GM10248 (cell line): ENCODE data around the gene BNIPL.

ENCODE experiments used
- CTCF ChIA-PET: fragments of 300-600 bp; sonication (Branson Sonifier 250); formaldehyde crosslinking; extraction: SDS; loops from one replicate; lab custom pipeline; 2021; ENCODE audit warnings: antibody characterized with exemption; lab: Yijun Ruan, JAX
- POLR2A ChIA-PET: fragments of 350-650 bp; sonication (Branson Sonifier 250); formaldehyde crosslinking; extraction: SDS; loops from one replicate; lab custom pipeline; 2020; ENCODE audit warnings: antibody characterized with exemption; lab: Yijun Ruan, JAX
- DNase-seq: peaks from one replicate; pipeline ENCODE4 v3.0.0; 2012; ENCODE audit errors: extremely low spot score
- TF ChIP-seq, protein P1 (sequence below): IDR thresholded peaks from 2 replicates; pipeline ENCODE4 v1.5.1; 2012; ENCODE audit warnings: mild to moderate bottlenecking, low read depth; ENCODE audit errors: extremely low read depth, missing control alignments, control extremely low read depth

The BNIPL gene

DNA sequence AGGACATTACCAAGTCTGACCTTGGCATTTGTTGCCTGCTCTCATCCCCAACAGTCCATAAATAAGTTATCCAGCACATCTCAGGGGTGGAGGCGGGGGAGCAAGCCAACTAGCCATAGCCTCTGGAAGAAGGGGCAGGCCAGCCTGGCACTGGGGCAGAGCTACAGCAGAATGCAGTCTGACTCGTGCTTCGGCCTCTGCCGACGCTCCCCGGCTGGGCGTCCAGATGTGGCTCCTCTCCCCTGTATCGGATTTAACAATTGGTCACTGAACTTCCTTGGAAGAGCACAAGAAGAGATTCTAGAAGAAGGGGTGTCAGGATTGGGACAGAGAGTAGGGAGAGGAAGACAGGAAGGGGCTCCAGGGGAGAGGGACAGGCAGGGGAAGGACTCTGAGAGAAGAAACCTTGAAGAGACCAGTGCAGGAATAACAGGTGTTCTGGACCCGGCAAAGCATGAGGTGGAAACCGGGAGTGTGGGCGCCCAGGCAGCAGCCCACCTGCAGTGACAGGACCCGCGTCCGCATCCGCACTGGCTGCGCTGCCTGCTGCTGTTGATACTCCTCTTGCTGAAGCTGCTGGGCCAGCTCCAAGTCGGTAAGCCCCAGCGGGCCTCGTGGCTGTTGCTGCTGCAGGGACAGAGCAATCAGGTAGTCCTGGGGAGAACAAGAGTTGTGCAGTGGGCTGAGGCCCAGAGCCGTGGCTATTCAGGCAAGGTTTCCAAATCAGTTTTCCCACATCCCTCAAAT lies 39.1 kb upstream of the BNIPL start:
- DNase-seq: no peak
- TF ChIP-seq, protein P1, sequence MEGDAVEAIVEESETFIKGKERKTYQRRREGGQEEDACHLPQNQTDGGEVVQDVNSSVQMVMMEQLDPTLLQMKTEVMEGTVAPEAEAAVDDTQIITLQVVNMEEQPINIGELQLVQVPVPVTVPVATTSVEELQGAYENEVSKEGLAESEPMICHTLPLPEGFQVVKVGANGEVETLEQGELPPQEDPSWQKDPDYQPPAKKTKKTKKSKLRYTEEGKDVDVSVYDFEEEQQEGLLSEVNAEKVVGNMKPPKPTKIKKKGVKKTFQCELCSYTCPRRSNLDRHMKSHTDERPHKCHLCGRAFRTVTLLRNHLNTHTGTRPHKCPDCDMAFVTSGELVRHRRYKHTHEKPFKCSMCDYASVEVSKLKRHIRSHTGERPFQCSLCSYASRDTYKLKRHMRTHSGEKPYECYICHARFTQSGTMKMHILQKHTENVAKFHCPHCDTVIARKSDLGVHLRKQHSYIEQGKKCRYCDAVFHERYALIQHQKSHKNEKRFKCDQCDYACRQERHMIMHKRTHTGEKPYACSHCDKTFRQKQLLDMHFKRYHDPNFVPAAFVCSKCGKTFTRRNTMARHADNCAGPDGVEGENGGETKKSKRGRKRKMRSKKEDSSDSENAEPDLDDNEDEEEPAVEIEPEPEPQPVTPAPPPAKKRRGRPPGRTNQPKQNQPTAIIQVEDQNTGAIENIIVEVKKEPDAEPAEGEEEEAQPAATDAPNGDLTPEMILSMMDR: no peak
- CTCF ChIA-PET: interaction anchor here (1.0 to 9.7 kb wide), 12 partner anchors 9 to 741 kb away, joined by 3 to 158 read pairs (median 9); partner anchors contain the start of genes ANXA9, CERS2, MINDY1 and PRUNE1
- POLR2A ChIA-PET: interaction anchor here (1.0 kb wide), 1 partner anchor 9 kb away, joined by 3 read pairs; the partner anchor contains the start of gene MINDY1

DNA sequence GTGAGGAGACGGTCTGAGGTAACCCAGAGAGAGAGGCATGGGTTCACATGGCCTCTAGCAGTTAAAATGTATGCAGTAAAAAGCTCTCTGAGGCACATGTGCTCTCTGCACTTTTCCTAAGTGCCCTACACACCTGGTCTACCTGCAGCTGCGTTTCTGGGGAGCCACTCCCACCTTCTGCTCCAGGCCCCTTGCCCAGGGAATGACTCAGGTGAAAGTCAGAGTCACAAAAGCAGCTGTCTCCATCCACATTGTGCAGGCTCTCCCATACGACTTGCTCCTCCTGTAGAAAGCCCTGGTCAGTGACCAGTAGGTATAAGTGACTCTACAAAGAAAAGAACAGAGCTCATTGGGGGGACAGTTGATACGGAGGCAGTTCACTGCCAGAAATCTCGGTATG lies 38.4 kb upstream of the BNIPL start:
- ChIA-PET CTCF (interaction anchor here (0.9 to 9.7 kb wide), 8 partner anchors 8 to 742 kb away, joined by 3 to 158 read pairs (median 6); partner anchors contain the start of genes ANXA9, CERS2, MINDY1 and TNFAIP8L2), POLR2A (interaction anchor here (1.0 kb wide), 1 partner anchor 9 kb away, joined by 3 read pairs; the partner anchor contains the start of gene MINDY1)
- TF ChIP-seq, protein P1: no peak
- no peak for DNase-seq

DNA sequence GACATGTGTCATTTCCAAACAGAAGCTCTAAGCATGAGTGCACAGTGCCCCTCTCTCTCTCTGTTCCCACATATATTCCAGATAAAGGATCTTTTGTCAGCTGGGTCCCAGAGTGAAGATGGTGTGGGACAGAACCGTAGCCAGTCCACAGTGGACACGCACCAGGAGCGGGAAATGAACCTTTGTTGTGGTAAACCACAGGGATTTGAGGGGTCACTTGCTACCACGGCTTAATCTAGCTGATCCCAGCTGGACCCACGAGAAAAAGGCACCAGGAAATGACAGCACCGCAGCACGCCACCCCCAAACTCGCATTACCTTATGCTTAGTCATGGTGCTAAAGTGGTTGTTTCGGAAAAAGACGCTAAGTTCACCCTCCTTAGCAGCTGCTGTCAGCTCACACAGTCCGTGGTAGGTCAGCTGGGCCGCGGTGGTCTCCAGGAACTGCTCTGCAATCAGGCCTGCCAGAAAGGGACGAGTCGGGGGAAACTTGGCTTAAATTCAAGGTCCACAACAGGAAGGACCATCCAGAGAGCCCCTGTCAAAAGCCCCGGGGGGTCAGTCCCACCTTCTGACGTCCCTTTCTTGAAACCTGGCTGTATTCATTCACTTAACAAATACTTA lies 37.2 kb upstream of the BNIPL start:
- POLR2A ChIA-PET: interaction anchor here (1.1 kb wide), 1 partner anchor 420 kb away, joined by 6 read pairs; the partner anchor contains the start of gene MCL1

DNA sequence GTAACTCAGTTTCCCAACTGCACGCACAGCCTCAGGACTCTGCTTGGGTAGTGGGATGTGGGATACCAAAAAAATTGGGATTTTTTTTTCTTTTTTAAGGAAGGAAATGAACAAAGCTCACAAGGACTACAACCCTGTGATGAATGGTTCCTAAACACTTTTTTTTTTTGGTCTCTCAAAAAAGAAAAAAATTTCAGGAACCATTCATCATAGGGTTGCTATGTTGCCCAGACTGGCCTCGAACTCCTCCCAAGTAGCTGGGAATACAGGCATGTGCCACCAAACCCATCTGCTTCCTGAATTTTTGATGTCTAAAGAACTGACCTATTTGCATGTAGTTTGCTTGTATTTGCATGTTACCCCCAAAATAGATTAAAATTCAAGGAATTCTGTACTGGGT lies 36.5 kb upstream of the BNIPL start:
- POLR2A ChIA-PET: interaction anchor here (1.1 kb wide), 1 partner anchor 420 kb away, joined by 6 read pairs; the partner anchor contains the start of gene MCL1
- no peak for DNase-seq
- CTCF ChIA-PET: interaction anchor here (1.2 to 9.7 kb wide), 6 partner anchors 16 to 744 kb away, joined by 3 to 158 read pairs (median 6); partner anchors contain the start of gene ANXA9
- TF ChIP-seq, protein P1: no peak

More for the DNA sequence above, 37.2 kb upstream of the BNIPL start:
- DNase-seq: no peak
- TF ChIP-seq, protein P1: no peak
- CTCF ChIA-PET: interaction anchor here (0.9 to 9.7 kb wide), 7 partner anchors 15 to 743 kb away, joined by 3 to 158 read pairs (median 4); partner anchors contain the start of genes ANXA9 and CERS2

DNA sequence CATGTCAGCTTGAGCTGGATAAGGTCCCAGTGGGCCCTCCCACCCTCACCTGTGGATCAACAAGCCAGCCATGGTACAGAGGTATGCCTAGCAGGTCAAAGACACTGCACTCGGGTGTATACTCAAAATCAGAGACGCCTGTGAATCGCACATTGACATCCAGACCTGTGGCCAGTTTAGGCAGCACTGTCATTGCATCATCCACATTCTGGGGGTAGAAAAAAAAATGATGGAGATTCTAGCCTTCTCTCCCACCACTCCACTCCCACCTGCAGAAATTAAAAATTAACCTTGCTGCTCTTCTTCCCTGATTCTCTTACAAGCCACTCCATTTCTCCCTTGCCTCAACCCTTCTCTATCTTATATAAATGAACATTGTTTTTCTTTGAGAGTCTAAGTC lies 36.0 kb upstream of the BNIPL start:
- no peak for DNase-seq
- ChIA-PET CTCF (interaction anchor here (1.6 to 9.7 kb wide), 4 partner anchors 16 to 439 kb away, joined by 3 to 158 read pairs (median 18); partner anchors contain the start of gene ANXA9), POLR2A (no interaction called here)
- TF ChIP-seq, protein P1: no peak

DNA sequence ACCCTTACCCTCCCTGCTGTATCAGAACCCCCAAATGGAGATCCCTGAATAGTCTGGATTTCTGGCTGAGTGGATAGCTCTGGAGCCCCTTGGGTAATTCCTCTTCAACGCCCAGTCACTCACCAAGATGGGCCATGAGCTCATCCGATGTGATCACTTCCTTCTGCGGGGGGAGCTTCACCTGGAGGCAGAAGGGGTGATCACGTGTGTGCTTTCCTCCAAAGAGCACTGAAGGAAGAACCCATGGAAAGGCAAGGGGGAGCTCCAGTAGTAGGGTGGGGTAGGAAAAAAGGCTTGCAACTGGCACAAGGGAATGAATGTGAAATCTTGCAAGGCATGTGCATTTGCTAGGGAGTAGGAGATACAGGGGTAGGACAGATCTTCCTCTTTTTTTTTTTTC lies 34.8 kb upstream of the BNIPL start:
- CTCF ChIA-PET: interaction anchor here (1.0 to 9.7 kb wide), 7 partner anchors 8 to 814 kb away, joined by 3 to 158 read pairs (median 4); partner anchors contain the start of genes ANXA9 and TNFAIP8L2
- TF ChIP-seq, protein P1: no peak
- DNase-seq: no peak
- POLR2A ChIA-PET: no interaction called here
